Right renal pelvis (tissue), 4 donors: Measurements from ENCODE around the gene OR4L1. TPM values are rescaled to one million over a fixed set of nuclear protein-coding genes. Genes with fewer than 3 reads are reported as not detected.
"Not testable (repeated sequence)": the region's sequence is repeated elsewhere in the genome, so short reads cannot be mapped to it uniquely, and the experiment has no call there.

Experiments
- DNase-seq, 4 donors: peaks; one replicate each; pipeline ENCODE4 v3.0.0-alpha.2; 2013; ENCODE audit warnings: low read depth in 4 of 4, low spot score in 3 of 4, missing footprints in 1 of 4
- polyA plus RNA-seq, 4 donors: library from polyadenylated mRNA; unstranded; fragments of 120-200 nt; gene quantifications; one replicate each; pipeline ENCODE4 v1.2.1, GENCODE V29; 2013; ENCODE audit not compliant: insufficient read length in 4 of 4

The OR4L1 gene, protein sequence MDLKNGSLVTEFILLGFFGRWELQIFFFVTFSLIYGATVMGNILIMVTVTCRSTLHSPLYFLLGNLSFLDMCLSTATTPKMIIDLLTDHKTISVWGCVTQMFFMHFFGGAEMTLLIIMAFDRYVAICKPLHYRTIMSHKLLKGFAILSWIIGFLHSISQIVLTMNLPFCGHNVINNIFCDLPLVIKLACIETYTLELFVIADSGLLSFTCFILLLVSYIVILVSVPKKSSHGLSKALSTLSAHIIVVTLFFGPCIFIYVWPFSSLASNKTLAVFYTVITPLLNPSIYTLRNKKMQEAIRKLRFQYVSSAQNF
- not detected for polyA plus RNA-seq

DNA sequence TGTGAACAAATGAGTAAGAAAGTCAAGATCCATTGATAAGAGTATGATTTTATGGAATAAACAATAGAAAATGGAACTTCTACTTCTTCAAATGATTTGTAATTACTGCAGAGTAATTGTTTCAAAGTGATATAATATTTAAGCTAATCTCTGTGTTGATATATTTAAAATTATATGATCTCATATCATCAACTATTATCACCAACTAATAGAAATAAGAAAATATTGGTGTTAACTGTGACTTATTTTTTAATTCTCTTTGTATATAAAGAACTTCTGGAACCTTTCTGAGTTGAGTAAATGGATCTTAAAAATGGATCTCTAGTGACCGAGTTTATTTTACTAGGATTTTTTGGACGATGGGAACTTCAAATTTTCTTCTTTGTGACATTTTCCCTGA, at the start of gene OR4L1:
Gene OR4L1, plus strand, starts transcription at position 301 of the 400 bp plus-strand sequence. Its CDS starts 0 bp downstream, at position 301.
- no peak for DNase-seq

DNA sequence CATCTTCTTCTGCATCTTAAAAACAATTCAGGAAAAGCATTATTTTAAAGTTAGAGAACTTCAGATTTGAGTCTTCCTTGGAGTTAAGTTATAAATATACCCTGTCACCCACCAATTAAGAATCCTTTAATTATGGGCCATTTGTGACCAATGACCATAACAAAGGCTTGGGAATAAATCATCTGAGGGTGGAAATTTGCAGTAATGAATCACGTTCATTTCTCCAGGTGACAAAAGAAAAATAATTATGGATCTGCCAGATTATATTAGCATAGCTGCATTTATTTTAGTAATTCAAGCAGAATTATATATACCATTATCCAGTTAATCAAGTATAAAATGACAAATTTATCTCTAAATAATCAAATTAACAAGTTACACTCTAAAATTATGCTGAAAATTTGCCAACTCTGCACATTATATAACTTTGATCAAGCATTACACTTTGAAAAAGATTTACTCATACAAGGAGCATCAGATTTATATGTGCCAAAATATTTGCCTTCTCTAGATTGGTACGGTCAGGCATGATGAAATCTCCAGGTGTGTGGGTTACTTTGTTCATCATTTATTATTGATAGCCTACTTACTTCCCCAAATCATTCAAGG, 40.5 kb upstream of the OR4L1 start, which contains the start of gene OR4K14:
Gene OR4K14, minus strand, starts transcription at position 51 of the 609 bp plus-strand sequence. CDS start 4,114 bp downstream, outside the sequence.
- no peak for DNase-seq

DNA sequence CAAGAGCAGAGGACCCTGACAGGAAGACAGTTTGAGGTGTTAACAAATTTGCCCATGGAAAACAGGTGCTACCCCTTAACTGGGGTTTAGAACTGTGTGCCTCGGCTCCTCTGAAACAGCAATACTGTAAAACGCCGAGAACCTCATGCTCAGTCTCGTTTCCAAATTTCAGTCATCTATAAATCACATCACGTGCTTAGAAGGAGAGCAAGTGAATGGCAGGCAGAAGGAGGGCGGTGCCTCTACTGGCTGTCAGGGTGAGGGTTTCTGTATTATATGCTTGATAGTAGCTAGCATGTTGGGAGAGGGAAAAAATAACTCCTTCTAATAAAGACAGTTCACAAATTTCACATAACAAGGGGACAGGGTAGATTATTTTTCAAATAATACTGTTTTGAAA, 28.8 kb upstream of the OR4L1 start:
- DNase-seq = no peak

DNA sequence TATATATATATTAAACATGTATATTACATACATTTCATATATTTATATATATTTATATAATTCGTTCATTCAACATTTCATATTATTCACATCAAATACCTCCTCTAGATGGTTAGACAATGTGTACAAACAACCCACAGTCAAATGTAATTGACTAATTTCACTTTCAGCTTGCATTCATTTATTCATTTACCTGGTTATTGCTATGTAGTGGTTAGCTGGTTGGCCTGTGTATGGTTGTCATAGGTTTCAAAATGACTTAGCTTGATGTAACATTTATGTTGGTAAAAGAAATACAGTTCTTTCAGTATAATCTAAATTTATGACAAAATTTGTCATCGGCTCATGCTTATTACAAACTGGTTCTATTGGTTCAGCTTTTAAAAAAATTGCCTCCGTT, 24.4 kb upstream of the OR4L1 start:
- DNase-seq = no peak

DNA sequence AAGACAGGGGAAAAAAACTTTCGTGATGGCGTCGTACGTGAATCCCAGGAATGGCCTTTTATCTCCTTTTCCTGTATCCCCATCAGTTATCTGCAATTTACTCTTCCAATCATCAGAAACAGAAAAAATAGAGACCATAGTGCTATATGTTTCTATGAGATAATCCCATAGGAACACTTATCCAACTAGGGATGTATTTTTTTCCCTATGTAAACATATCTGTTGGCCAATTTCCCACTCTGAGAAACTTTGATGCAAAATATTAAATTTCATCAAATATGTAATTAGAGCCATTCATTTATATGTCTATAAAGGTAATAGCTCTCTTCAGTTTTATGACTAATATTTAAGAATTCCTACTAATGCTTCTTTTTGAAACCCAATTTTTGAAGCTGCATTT, 23.9 kb upstream of the OR4L1 start, which contains the start of gene OR4K13:
Gene OR4K13, minus strand, starts transcription at position 101 of the 400 bp plus-strand sequence. CDS start 1,280 bp downstream, outside the sequence.
- DNase-seq = no peak

DNA sequence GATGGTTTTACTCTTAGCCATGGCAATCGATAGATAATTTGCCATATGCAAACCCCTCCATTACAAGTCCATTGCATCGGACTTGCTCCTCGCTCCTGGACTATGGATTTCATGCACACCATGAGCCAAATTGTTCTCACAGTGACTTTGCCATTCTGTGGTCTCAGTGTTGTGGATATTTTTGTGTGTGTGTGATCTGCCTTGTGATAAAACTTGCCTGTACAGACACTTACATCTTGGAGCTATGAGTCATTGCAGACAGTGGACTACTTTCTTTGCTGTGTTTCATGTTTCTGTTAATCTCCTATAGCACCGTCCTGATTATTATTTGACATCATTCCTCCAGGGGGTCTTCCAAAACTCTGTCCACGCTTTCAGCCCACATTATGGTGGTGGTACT, 15.6 kb upstream of the OR4L1 start:
- DNase-seq = no peak

DNA sequence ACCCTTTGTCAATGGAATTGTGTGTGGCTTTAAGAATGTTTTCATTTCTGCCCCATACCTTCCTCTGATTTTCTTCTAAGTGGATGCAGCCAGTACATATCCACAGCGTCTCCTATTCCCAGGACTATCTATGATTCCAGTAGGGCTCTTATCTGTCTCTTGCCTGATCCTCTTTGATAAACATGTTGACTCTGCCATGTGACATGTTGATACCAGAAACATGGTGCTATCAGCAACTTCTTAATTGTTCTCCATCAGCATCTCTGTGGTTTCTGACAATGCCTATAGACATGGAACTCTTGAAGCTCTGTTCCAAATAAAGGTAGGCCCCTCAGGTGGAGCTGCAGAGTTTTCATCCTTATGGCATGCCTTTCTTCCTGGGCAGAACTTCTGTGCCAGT, 11.6 kb upstream of the OR4L1 start:
- no peak for DNase-seq

DNA sequence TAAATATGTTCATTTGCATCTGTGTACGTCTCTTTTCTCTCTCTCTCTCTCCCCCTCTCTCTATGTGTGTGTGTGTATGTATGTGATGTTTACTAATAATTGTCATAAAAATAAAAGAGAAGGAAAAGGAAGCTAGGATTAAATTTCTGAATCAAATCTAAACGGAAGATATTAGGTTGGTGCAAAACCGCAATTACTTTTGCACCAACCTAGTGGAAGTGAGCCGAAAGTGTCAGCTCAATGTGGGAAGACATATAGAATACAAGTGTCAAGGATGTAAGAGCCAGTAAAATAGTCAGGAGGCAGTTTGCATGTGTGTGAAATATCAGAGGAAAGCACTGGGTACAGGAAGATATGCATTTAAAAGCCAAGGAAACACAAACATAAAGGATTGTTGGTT, 32.2 kb downstream of the OR4L1 start:
- no peak for DNase-seq

DNA sequence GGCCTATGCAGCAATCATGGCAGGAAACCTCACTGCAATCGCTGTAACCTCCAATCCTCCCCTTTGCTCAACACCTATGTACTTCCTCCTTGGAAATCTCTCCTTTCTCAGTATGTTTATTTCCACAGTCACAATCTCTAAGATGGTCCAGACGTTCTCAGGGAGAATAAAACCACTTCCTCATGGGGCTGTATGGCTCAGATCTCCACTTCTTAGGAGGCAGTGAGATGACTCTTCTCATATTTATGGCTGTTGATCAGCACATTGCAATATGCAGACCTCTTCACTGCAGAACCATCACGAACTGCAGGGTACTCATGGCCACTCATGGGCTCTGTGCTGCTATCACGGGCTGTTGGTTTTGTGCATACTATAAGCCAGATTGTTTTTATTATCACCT, 33.6 kb downstream of the OR4L1 start:
- no peak for DNase-seq

DNA sequence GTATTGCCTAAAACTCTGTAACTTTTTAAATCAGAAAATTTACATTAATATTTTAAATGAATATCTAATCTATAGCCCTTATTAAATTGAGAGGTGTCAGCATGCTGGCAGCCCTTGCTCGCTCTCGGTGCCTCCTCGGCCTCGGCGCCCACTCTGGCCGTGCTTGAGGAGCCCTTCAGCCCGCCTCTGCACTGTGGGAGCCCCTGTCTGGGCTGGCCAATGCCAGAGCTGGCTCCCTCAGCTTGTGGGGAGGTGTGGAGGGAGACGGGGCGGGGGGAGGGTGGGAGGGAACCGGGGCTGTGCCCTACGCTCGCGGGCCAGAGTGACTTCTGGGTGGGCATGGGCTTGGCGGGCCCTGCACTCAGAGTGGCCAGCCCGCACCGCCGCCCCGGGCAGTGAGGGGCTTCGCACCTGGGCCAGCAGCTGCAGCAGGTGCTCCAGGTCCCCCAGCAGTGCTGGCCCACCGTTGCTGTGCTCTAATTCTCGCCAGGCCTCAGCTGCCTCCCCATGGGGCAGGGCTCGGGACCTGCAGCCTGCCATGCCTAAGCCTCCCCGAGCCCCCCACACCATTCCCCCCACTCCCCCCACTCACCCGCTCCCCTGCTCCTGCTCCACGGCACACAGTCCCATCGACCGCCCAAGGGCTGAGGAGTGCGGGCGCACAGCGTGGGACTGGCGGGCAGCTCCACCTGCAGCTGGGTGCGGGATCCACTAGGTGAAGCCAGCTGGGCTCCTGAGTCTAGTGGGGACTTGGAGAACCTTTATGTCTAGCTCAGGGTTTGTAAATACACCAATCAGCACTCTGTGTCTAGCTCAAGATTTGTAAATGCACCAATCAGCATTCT, 39.3 kb downstream of the OR4L1 start:
- DNase-seq = not testable (repeated sequence)

DNA sequence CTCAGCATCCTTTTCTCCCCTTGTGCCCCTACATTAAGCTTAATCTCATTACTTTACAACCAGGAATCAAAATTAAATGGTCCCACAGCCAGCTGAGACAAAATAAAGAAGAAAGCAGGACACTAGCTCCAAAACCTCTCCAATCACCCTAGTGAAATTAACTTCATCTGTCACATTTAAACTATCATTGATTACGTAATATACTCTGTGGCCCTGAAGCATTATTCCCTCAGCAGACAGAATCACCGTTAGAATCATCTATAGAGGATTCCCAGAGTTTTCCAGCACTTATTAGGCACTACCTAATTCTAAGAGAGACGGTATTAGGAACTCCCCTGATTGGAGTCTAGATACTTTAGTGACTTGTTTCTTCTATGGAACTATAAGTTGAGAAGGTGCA, 50.6 kb downstream of the OR4L1 start, which contains the start of gene OR4K17:
Gene OR4K17, plus strand, starts transcription at position 302 of the 400 bp plus-strand sequence. CDS start 6,761 bp downstream, outside the sequence.
- no peak for DNase-seq

Other genes with a start within 250 kb of the OR4L1 start
- gene OR4K2, start 184.9 kb upstream of the OR4L1 start, polyA plus RNA-seq = under 1 TPM in 1 of 4 donors, not detected in 3; 0.01 TPM
- not detected for gene OR4K5, start 139.4 kb upstream of the OR4L1 start, polyA plus RNA-seq
- gene OR4K1, start 129.1 kb upstream of the OR4L1 start, polyA plus RNA-seq = not detected
- gene OR4K15, start 84.5 kb upstream of the OR4L1 start, polyA plus RNA-seq = not detected
- gene OR4Q2, start 57.9 kb upstream of the OR4L1 start, polyA plus RNA-seq = not detected
- gene OR4K14, start 40.7 kb upstream of the OR4L1 start, polyA plus RNA-seq = not detected
- gene OR4K13, start 24.0 kb upstream of the OR4L1 start, polyA plus RNA-seq = under 1 TPM in 1 of 4 donors, not detected in 3; 0.01 TPM
- gene OR4K17, start 50.7 kb downstream of the OR4L1 start, polyA plus RNA-seq = under 1 TPM in 3 of 4 donors, not detected in 1; 0.03 to 0.04 (median 0.04) TPM
- gene OR4N5, start 78.8 kb downstream of the OR4L1 start, polyA plus RNA-seq = not detected
- under 1 TPM in 1 of 4 donors, not detected in 3; 0.03 TPM for gene OR11G2, start 130.9 kb downstream of the OR4L1 start, polyA plus RNA-seq
- gene OR11H6, start 163.7 kb downstream of the OR4L1 start, polyA plus RNA-seq = not detected
- gene OR11H7, start 168.9 kb downstream of the OR4L1 start, polyA plus RNA-seq = under 1 TPM; 0.23 to 0.39 (median 0.30) TPM
- gene OR11H4, start 179.2 kb downstream of the OR4L1 start, polyA plus RNA-seq = not detected
- 10 to 100 TPM; 25.4 to 27.5 (median 26.9) TPM for gene TTC5, start 245.9 kb downstream of the OR4L1 start, polyA plus RNA-seq